Measurements from ENCODE around the gene CHCHD2.
"Not testable (repeated sequence)": the region's sequence is repeated elsewhere in the genome, so short reads cannot be mapped to it uniquely, and the experiment has no call there.

CHCHD2 gene

GRCh38 chr7:56078196-56078595 is 28.1 kb downstream of the CHCHD2 start:
- no peak for TF ChIP-seq CTCF (IDR thresholded peaks at IDR 0.05; ENCODE audit: insufficient read depth, low read depth, low read length, missing control alignments)
- no peak for DNase-seq (ENCODE audit: low read depth)
- H3K4me3 ChIP-seq (ENCODE audit: low read length) = no peak overlapping the region

DNA sequence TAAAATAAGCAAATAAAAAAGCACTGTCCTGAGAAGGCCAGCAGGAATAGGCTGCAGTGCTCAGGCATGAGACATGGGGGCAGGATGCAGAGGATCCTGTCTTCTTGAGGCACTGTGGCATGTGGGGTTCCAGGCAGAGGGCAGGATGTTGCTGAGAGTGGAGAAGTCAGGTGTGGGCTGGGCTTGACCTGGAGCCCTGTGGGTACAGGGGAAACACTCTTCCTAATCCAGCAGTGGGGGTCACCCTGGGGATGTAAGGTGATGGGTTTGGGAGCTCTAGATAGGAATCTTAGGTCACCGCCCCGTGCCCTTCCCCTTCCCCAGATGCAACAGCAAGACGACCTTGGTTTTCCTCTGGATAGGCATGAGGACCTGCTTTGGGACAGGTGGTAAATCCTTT is 28.6 kb downstream of the CHCHD2 start:
- no peak for TF ChIP-seq CTCF (IDR thresholded peaks at IDR 0.05; ENCODE audit: insufficient read depth, low read depth, low read length, missing control alignments)
- H3K4me3 ChIP-seq (ENCODE audit: low read length) = no peak overlapping the region
- no peak for DNase-seq (ENCODE audit: low read depth)

DNA sequence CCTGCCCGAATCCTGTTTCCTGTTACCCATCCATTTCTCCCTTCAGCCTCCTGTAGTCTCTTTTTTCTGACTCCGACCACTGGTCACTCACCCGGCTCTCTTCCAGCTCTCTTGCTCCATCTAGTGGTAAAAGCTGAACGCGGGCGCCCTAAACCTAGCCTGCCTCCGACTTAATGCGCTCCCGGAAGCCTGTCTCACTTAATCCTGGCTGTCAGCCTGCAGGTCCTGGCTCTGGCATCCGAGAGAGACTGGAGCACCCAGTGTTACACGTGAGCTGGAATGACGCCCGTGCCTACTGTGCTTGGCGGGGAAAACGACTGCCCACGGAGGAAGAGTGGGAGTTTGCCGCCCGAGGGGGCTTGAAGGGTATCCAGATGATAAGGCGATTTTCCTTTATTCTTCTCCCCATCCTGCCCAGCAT is 31.9 kb downstream of the CHCHD2 start:
- peak; percentile 80 for DNase-seq (ENCODE audit: low read depth)

GRCh38 chr7:56066376-56066775 is 39.9 kb downstream of the CHCHD2 start:
- not testable (repeated sequence) for DNase-seq (ENCODE audit: low read depth); H3K4me3 ChIP-seq (ENCODE audit: low read length)

More for the DNA sequence above, 31.9 kb downstream of the CHCHD2 start:
- TF ChIP-seq CTCF (IDR thresholded peaks at IDR 0.05; ENCODE audit: insufficient read depth, low read depth, low read length, missing control alignments) = peak; percentile 93
- H3K4me3 ChIP-seq (ENCODE audit: low read length) = no peak overlapping the region

- H3K4me3 ChIP-seq (ENCODE audit: low read length) = peak within 1 kb of the TSS; percentile 91
- peak; percentile 87 for DNase-seq (ENCODE audit: low read depth)
- TF ChIP-seq CTCF (IDR thresholded peaks at IDR 0.05; ENCODE audit: insufficient read depth, low read depth, low read length, missing control alignments) = no peak
Measured at GRCh38 chr7:56063882-56064625, 42.2 kb downstream of the CHCHD2 start, which contains the start of gene SUMF2. Gene SUMF2 (plus strand): TSS chr7:56064286. CDS start chr7:56064312, 26 bp downstream.

- no peak overlapping the region for H3K4me3 ChIP-seq (ENCODE audit: low read length)
- DNase-seq (ENCODE audit: low read depth) = no peak
- no peak for TF ChIP-seq CTCF (IDR thresholded peaks at IDR 0.05; ENCODE audit: insufficient read depth, low read depth, low read length, missing control alignments)
Measured at GRCh38 chr7:56063500-56063881, 42.8 kb downstream of the CHCHD2 start.

DNA sequence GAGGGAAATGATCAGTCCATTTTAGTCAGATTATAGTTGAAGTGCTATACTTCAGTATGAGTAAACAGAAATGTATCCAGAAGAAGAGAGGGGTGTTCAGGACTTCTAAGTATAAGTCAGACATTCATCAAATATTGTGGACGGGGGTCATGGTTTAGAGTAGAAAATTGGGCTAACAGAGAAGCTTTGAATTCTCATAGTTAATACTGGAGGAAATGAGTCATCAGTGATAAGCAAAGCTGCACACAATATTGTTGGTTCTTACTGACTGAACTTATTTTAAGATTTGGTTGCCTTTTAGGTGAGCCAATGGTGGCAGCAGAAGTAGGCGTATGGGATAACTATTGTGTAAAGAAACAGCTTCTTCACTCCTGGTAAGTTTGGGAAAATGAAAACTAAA is 43.9 kb downstream of the CHCHD2 start:
- no peak overlapping the region for H3K4me3 ChIP-seq (ENCODE audit: low read length)
- no peak for DNase-seq (ENCODE audit: low read depth)
- TF ChIP-seq CTCF (IDR thresholded peaks at IDR 0.05; ENCODE audit: insufficient read depth, low read depth, low read length, missing control alignments) = no peak

All from epithelial cell of esophagus (primary cell).